22Rv1 (cell line): ENCODE data around the gene TMEM109.

Source experiments
- H3K27ac ChIP-seq: fragments of 450-650 bp; 2 replicates; pipeline ENCODE4 v1.5.1; 2017
- CTCF ChIP-seq: fragments of 450-650 bp; IDR thresholded peaks from 2 replicates; pipeline ENCODE4 v1.5.1; 2017; ENCODE audit warnings: mild to moderate bottlenecking
- ZFX ChIP-seq: fragments of 450-650 bp; IDR thresholded peaks from 2 replicates; pipeline ENCODE4 v1.6.1; 2017; ENCODE audit warnings: antibody characterized with exemption, borderline replicate concordance

Gene TMEM109

GRCh38 chr11:60887556-60887955 lies 26.4 kb upstream of the TMEM109 start:
- TF ChIP-seq ZFX (no peak), CTCF (peak; percentile 50)

DNA sequence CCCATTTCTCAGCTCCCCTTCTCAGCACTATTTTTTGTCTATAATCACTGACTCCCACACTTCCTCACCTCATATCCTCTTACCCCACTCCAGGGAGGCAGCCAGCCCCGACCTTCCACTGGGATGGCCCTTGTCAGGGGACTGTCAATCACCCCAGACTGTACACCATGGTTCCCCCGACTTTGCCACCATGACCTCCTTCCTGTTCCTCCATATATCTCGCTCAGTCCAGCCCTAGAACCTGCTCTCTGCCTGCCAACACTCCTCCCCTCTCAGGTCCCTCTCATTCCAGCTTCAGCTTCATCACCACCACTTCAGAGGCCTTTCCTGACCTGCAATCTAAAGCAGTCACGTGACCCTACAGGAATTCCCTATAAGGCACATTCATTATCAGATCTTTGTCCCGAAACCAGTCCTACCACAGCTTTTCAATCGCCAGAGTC lies 24.1 kb upstream of the TMEM109 start:
- peak overlapping the region; percentile 32 for H3K27ac ChIP-seq
- no peak for TF ChIP-seq CTCF
- TF ChIP-seq ZFX = no peak

More at GRCh38 chr11:60887556-60887955, 26.4 kb upstream of the TMEM109 start:
- H3K27ac ChIP-seq = no peak overlapping the region; the same call in 1 of the 2 replicates

- TF ChIP-seq CTCF (no peak), ZFX (no peak)
- peak overlapping the region; percentile 32 for H3K27ac ChIP-seq
Observed at GRCh38 chr11:60890696-60891095, 23.3 kb upstream of the TMEM109 start.

GRCh38 chr11:60891103-60891741 lies 22.7 kb upstream of the TMEM109 start:
- TF ChIP-seq ZFX = no peak
- TF ChIP-seq CTCF = no peak
- no peak overlapping the region for H3K27ac ChIP-seq

GRCh38 chr11:60895687-60896086 lies 18.3 kb upstream of the TMEM109 start:
- no peak for TF ChIP-seq ZFX
- no peak for TF ChIP-seq CTCF
- H3K27ac ChIP-seq = no peak overlapping the region

GRCh38 chr11:60897496-60897895 lies 16.5 kb upstream of the TMEM109 start:
- no peak overlapping the region for H3K27ac ChIP-seq
- TF ChIP-seq CTCF (no peak), ZFX (no peak)

- no peak overlapping the region for H3K27ac ChIP-seq
- peak; percentile 95 for TF ChIP-seq CTCF
- no peak for TF ChIP-seq ZFX
Observed at GRCh38 chr11:60899046-60899936, 14.7 kb upstream of the TMEM109 start.
